Endothelial cell of umbilical vein (primary cell): ENCODE results near the gene RBBP5. TPM values are rescaled to one million over a fixed set of nuclear protein-coding genes. Genes with fewer than 3 reads are reported as not detected.

Experiments
- BruUV-seq: library from RNA; stranded (reverse); fragments of 400-500 nt; replicated peaks from 2 replicates; lab custom pipeline; 2021; lab: Mats Ljungman, UMichigan
- CTCF ChIA-PET: fragments of 300-600, 350-600 bp; sonication (Branson Sonifier 250); formaldehyde crosslinking; loops from one replicate; lab custom pipeline; 2021; ENCODE audit warnings: antibody characterized with exemption, inconsistent platforms; lab: Charles Lee
- POLR2A ChIA-PET: fragments of 300-600, 350-600 bp; sonication (Branson Sonifier 250); formaldehyde crosslinking; loops from one replicate; lab custom pipeline; 2021; ENCODE audit warnings: antibody characterized with exemption, inconsistent platforms; lab: Charles Lee
- DNase-seq: peaks from one replicate; pipeline ENCODE4 v3.0.0-alpha.2; 2011; ENCODE audit warnings: low read depth, low spot score
- FAIRE-seq: peaks from 2 replicates; lab custom pipeline; 2011; peaks lifted over from hg19 to GRCh38; lab: Jason Lieb, UNC
- H2AFZ ChIP-seq: 2 replicates; pipeline ENCODE4 v1.6.0; 2012; ENCODE audit warnings: low read depth, low read length, control low read depth, inconsistent platforms
- H3K27ac ChIP-seq: 2 replicates; pipeline ENCODE4 v1.5.1; 2011; ENCODE audit warnings: low read depth, mild to moderate bottlenecking, control low read depth, low read length, moderate library complexity; ENCODE audit not compliant: insufficient read depth
- H3K27me3 ChIP-seq, 2 experiments: 2 replicates each; pipeline versions ENCODE4 v1.6.0 to v1.6.1; 2011; ENCODE audit warnings: low read length in 2 of 2, mixed read lengths in 1 of 2; ENCODE audit not compliant: control insufficient read depth in 2 of 2, insufficient read depth in 2 of 2
- H3K36me3 ChIP-seq, 2 experiments: 2 replicates in 1 of 2; 3 replicates in 1 of 2; pipeline ENCODE4 v1.5.1; 2011; ENCODE audit warnings: low read length in 2 of 2, mild to moderate bottlenecking in 1 of 2, moderate library complexity in 1 of 2; ENCODE audit not compliant: control insufficient read depth in 2 of 2, insufficient read depth in 2 of 2; ENCODE audit errors: extremely low read depth in 1 of 2
- H3K4me1 ChIP-seq: 3 replicates; pipeline ENCODE4 v1.5.1; 2011; ENCODE audit warnings: mild to moderate bottlenecking, low read length; ENCODE audit not compliant: control insufficient read depth, insufficient read depth; ENCODE audit errors: extremely low read depth
- H3K4me2 ChIP-seq: 2 replicates; pipeline ENCODE4 v1.6.1; 2011; ENCODE audit warnings: low read length, control low read depth, mixed read lengths; ENCODE audit not compliant: insufficient read depth
- H3K4me3 ChIP-seq, 3 experiments: fragments of 200-600 bp in 1 of 3; sonication (generic), shearing (Covaris generic) in 1 of 3; replicated peaks in 1 of 3; 2 replicates each; pipeline ENCODE4 v1.5.1; 2011 to 2016; ENCODE audit warnings: control low read depth in 3 of 3, low read length in 3 of 3, mild to moderate bottlenecking in 2 of 3, inconsistent platforms in 1 of 3, low read depth in 1 of 3, moderate library complexity in 1 of 3; ENCODE audit not compliant: insufficient read depth in 1 of 3
- H3K79me2 ChIP-seq: 2 replicates; pipeline ENCODE4 v1.6.0; 2012; ENCODE audit warnings: low read length, inconsistent platforms; ENCODE audit not compliant: control insufficient read depth, insufficient read depth
- H3K9ac ChIP-seq: replicated peaks from 2 replicates; pipeline ENCODE3; 2011; ENCODE audit warnings: low read length, control low read depth; ENCODE audit not compliant: insufficient read depth; ENCODE audit errors: extremely low read depth
- H3K9me1 ChIP-seq: replicated peaks from 3 replicates; pipeline ENCODE4 v1.6.0; 2011; ENCODE audit warnings: mild to moderate bottlenecking, low read length; ENCODE audit not compliant: control insufficient read depth, insufficient read depth; ENCODE audit errors: extremely low read depth
- H3K9me3 ChIP-seq: replicated peaks from 2 replicates; pipeline ENCODE4 v1.5.1; 2012; ENCODE audit warnings: low read length, inconsistent platforms; ENCODE audit not compliant: control insufficient read depth, insufficient read depth
- H4K20me1 ChIP-seq: replicated peaks from 2 replicates; pipeline ENCODE3; 2011; ENCODE audit warnings: mild to moderate bottlenecking, low read length; ENCODE audit not compliant: control insufficient read depth, insufficient read depth; ENCODE audit errors: extremely low read depth
- EZH2 ChIP-seq: IDR thresholded peaks from 2 replicates; pipeline ENCODE4 v1.6.1; 2012; ENCODE audit warnings: borderline replicate concordance, low read depth, mild to moderate bottlenecking, moderate library complexity, low read length, inconsistent platforms; ENCODE audit not compliant: severe bottlenecking
- FOS ChIP-seq: IDR thresholded peaks from 2 replicates; pipeline ENCODE4 v1.6.1; 2011; ENCODE audit warnings: mild to moderate bottlenecking, low read length, moderate library complexity, borderline replicate concordance; ENCODE audit not compliant: insufficient read depth
- GATA2 ChIP-seq: IDR thresholded peaks from 2 replicates; pipeline ENCODE4 v1.7.0; 2011; ENCODE audit warnings: low read depth, mild to moderate bottlenecking, moderate library complexity, mixed read lengths, low read length; ENCODE audit not compliant: insufficient read length, insufficient read depth
- JUN ChIP-seq: IDR thresholded peaks from 2 replicates; pipeline ENCODE4 v1.6.1; 2011; ENCODE audit warnings: borderline replicate concordance, low read depth; ENCODE audit not compliant: insufficient read length, insufficient read depth
- MYC ChIP-seq: IDR thresholded peaks from one replicate; pipeline ENCODE4 v1.6.1; 2011; ENCODE audit warnings: mild to moderate bottlenecking, low read depth, low read length
- POLR2A ChIP-seq: IDR thresholded peaks from 2 replicates; pipeline ENCODE4 v1.6.1; 2012; ENCODE audit warnings: low read depth, mild to moderate bottlenecking, control low read depth, low read length
- POLR2AphosphoS5 ChIP-seq: IDR thresholded peaks from 2 replicates; pipeline ENCODE4 v1.6.1; 2012; ENCODE audit warnings: low read depth, mild to moderate bottlenecking, control low read depth, low read length, moderate library complexity; ENCODE audit not compliant: insufficient read depth
- dilution Hi-C: fragments of 300-500 bp; cut with MboI; formaldehyde crosslinking; loops from one replicate; pipeline ENCODE4 v1.15.0; 2019; ENCODE audit warnings: low sequenced_read_pairs; ENCODE audit not compliant: extremely low pct_ligation_motif_present
- intact Hi-C: fragments of 100-400 bp; cut with micrococcal nuclease; formaldehyde crosslinking; loops from one replicate; pipeline ENCODE4 v1.10.0; 2022
- polyA plus RNA-seq, 4 experiments: library from polyadenylated mRNA; depleted of rRNA in 3 of 4; stranded (reverse) in 3 of 4; unstranded in 1 of 4; fragments of >200 nt; gene quantifications; 2 replicates each; pipeline versions ENCODE4 v1.2.1 to v1.2.3, GENCODE V29; 2011 to 2012; ENCODE audit warnings: missing spikeins in 1 of 4
- total RNA-seq: library from RNA; stranded (reverse); gene quantifications from 2 replicates; pipeline ENCODE4 v1.2.3, GENCODE V29; 2021
- TF ChIP-seq, protein P1 (sequence below): IDR thresholded peaks from 2 replicates; pipeline ENCODE4 v1.6.1; 2011; ENCODE audit not compliant: insufficient read depth, insufficient read length
- TF ChIP-seq, protein P2 (sequence below), 2 donors: IDR thresholded peaks; 1 replicate in 1 of 2; 2 replicates in 1 of 2; pipeline ENCODE4 v1.5.1; 2011; ENCODE audit warnings: low read length in 2 of 2, mild to moderate bottlenecking in 2 of 2, moderate library complexity in 2 of 2, control low read depth in 1 of 2, inconsistent platforms in 1 of 2, low read depth in 1 of 2; ENCODE audit not compliant: insufficient read depth in 1 of 2; ENCODE audit errors: extremely low read depth in 1 of 2

Gene RBBP5
- total and polyA plus RNA-seq, 2 donors (not counting 3 experiments of a cell fraction or from before 2014, with no cell fraction given) = 5.8 to 14.2 TPM

DNA sequence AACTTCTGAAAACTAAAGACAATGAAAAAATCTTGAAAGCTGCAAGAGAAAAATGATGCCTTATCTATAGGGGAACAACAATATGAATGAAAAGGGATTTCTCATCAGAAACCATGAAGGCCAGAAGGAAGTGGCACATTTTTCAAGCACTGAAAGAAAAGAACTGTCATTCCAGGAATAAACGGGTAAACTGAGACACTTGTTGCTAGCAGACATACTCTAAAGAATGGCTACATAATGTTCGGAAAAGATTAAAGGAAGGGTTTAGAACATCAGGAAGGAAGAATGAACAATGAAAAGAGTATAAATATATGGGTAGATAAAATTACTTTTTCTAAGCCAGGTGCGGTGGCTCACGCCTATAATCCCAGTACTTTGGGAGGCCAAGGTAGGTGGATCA, 14.5 kb downstream of the RBBP5 start:
- intact Hi-C loops = no loop called here
- H3K9me3 ChIP-seq = no peaks in the 10 kb centered on the region
- H3K4me3 ChIP-seq = no peak overlapping the region
- peaks cover 12 to 16% of the 10 kb centered on the region in 2 experiments for H3K36me3 ChIP-seq
- POLR2A ChIA-PET = no interaction called here
- no peaks in the 10 kb centered on the region for H4K20me1 ChIP-seq
- dilution Hi-C loops = no loop called here
- no peak overlapping the region for H3K4me2 ChIP-seq
- H3K27ac ChIP-seq = no peak overlapping the region
- no TSS peak for BruUV-seq
- CTCF ChIA-PET = no interaction called here
- no peak for DNase-seq
- no peak overlapping the region for H2AFZ ChIP-seq
- H3K9ac ChIP-seq = no peak overlapping the region
- H3K79me2 ChIP-seq = no peaks in the 10 kb centered on the region
- H3K4me1 ChIP-seq = no peaks in the 10 kb centered on the region
- FAIRE-seq = peak; percentile 46
- no peak for TF ChIP-seq POLR2AphosphoS5
- no peak for TF ChIP-seq MYC
- no peak for TF ChIP-seq POLR2A
- TF ChIP-seq EZH2 = no peak
- TF ChIP-seq, protein P1, sequence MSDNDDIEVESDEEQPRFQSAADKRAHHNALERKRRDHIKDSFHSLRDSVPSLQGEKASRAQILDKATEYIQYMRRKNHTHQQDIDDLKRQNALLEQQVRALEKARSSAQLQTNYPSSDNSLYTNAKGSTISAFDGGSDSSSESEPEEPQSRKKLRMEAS = no peak
- TF ChIP-seq GATA2 = no peak
- no peak for TF ChIP-seq FOS
- H3K27me3 ChIP-seq = no peaks in the 10 kb centered on the region
- H3K9me1 ChIP-seq = no peaks in the 10 kb centered on the region

DNA sequence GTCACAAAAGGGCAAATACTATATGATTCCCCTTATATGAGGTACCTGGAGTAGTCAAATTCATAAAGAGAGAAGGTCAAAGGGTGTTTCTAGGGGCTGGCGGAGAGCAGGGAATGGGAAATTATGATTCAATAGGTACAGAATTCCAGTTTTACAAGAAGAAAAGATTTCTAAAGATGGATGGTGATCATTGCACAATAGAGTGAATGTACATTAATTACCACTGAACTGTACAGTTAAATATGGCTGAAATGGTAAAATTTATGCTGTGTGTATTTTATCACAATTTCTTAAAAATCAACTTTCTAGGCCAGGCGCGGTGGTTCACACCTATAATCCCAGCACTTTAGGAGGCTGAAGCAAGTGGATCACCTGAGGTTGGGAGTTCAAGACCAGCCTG, 19.4 kb downstream of the RBBP5 start:
- peaks cover 22 to 24% of the 10 kb centered on the region in 2 experiments for H3K36me3 ChIP-seq
- H3K4me1 ChIP-seq = no peaks in the 10 kb centered on the region
- BruUV-seq = no TSS peak
- intact Hi-C loops (no loop called here), dilution Hi-C loops (no loop called here)
- no peak for TF ChIP-seq FOS
- TF ChIP-seq POLR2A = no peak
- TF ChIP-seq EZH2 = no peak
- TF ChIP-seq, protein P2, sequence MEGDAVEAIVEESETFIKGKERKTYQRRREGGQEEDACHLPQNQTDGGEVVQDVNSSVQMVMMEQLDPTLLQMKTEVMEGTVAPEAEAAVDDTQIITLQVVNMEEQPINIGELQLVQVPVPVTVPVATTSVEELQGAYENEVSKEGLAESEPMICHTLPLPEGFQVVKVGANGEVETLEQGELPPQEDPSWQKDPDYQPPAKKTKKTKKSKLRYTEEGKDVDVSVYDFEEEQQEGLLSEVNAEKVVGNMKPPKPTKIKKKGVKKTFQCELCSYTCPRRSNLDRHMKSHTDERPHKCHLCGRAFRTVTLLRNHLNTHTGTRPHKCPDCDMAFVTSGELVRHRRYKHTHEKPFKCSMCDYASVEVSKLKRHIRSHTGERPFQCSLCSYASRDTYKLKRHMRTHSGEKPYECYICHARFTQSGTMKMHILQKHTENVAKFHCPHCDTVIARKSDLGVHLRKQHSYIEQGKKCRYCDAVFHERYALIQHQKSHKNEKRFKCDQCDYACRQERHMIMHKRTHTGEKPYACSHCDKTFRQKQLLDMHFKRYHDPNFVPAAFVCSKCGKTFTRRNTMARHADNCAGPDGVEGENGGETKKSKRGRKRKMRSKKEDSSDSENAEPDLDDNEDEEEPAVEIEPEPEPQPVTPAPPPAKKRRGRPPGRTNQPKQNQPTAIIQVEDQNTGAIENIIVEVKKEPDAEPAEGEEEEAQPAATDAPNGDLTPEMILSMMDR (IDR thresholded peaks at IDR 0.05; ENCODE audit: extremely low read depth in 1 of 2, insufficient read depth in 1 of 2, low read depth in 1 of 2, low read length in 2 of 2) = no peak
- no peak for TF ChIP-seq MYC
- no peak for TF ChIP-seq POLR2AphosphoS5
- TF ChIP-seq JUN = no peak
- TF ChIP-seq GATA2 = no peak
- TF ChIP-seq, protein P1 = no peak
- no peak overlapping the region for H3K4me3 ChIP-seq
- no peaks in the 10 kb centered on the region for H3K79me2 ChIP-seq
- DNase-seq = no peak
- H3K9me1 ChIP-seq = no peaks in the 10 kb centered on the region
- H3K27me3 ChIP-seq = no peaks in the 10 kb centered on the region
- no peaks in the 10 kb centered on the region for H3K9me3 ChIP-seq
- CTCF ChIA-PET = interaction anchor here (1.0 to 1.1 kb wide), 2 partner anchors 39 to 252 kb away, joined by 3 read pairs; no protein-coding TSS in a partner anchor
- no peak overlapping the region for H3K27ac ChIP-seq
- H4K20me1 ChIP-seq = no peaks in the 10 kb centered on the region
- no peak for FAIRE-seq
- no peak overlapping the region for H3K9ac ChIP-seq
- H2AFZ ChIP-seq = no peak overlapping the region
- no peak overlapping the region for H3K4me2 ChIP-seq
- POLR2A ChIA-PET = no interaction called here
